Measurements from ENCODE around the gene RPL21. TPM values are rescaled to one million over a fixed set of nuclear protein-coding genes. Genes with fewer than 3 reads are reported as not detected.
"Not testable (repeated sequence)": the region's sequence is repeated elsewhere in the genome, so short reads cannot be mapped to it uniquely, and the experiment has no call there.

The RPL21 gene
- polyA plus RNA-seq, 5 donors = 841 to 1,036 (median 918) TPM

- DNase-seq = no peak
Measured at GRCh38 chr13:27283906-27284493, 32.6 kb downstream of the RPL21 start.

GRCh38 chr13:27288392-27288791 lies 37.0 kb downstream of the RPL21 start:
- DNase-seq = no peak

GRCh38 chr13:27289011-27289665 lies 37.8 kb downstream of the RPL21 start:
- DNase-seq = no peak

GRCh38 chr13:27290715-27291114 lies 39.4 kb downstream of the RPL21 start:
- DNase-seq = no peak

- DNase-seq = not testable (repeated sequence)
Measured at GRCh38 chr13:27291967-27292366, 40.6 kb downstream of the RPL21 start.

GRCh38 chr13:27293076-27293691 lies 41.8 kb downstream of the RPL21 start:
- no peak for DNase-seq

- DNase-seq = no peak
Measured at GRCh38 chr13:27293873-27294515, 42.6 kb downstream of the RPL21 start.

GRCh38 chr13:27295096-27295495 lies 43.7 kb downstream of the RPL21 start:
- no peak for DNase-seq

- no peak for DNase-seq
Measured at GRCh38 chr13:27295660-27296059, 44.3 kb downstream of the RPL21 start.

GRCh38 chr13:27296496-27296895 lies 45.1 kb downstream of the RPL21 start:
- no peak for DNase-seq

GRCh38 chr13:27298849-27299248 lies 47.5 kb downstream of the RPL21 start:
- DNase-seq = no peak

GRCh38 chr13:27300406-27300805 lies 49.0 kb downstream of the RPL21 start:
- not testable (repeated sequence) for DNase-seq

GRCh38 chr13:27300941-27301586 lies 49.7 kb downstream of the RPL21 start:
- DNase-seq = no peak

GRCh38 chr13:27302643-27303262 lies 51.4 kb downstream of the RPL21 start:
- no peak for DNase-seq

- DNase-seq = no peak
Measured at GRCh38 chr13:27304099-27304498, 52.7 kb downstream of the RPL21 start.

GRCh38 chr13:27304611-27305010 lies 53.3 kb downstream of the RPL21 start:
- DNase-seq = no peak

Other genes starting within 250 kb of the RPL21 start
- gene USP12, start 79.7 kb upstream of the RPL21 start, polyA plus RNA-seq (ENCODE audit: insufficient read depth in 1 of 5, insufficient read length in 5 of 5, low replicate concordance in 1 of 5) = 10 to 100 TPM; 29.7 to 51.3 (median 40.4) TPM
- 10 to 100 TPM in 3 of 5 donors, 1 to 10 TPM in 2; 8.4 to 14.3 (median 12.3) TPM for gene RASL11A, start 19.3 kb downstream of the RPL21 start, polyA plus RNA-seq (ENCODE audit: insufficient read depth in 1 of 5, insufficient read length in 5 of 5, low replicate concordance in 1 of 5)
- 10 to 100 TPM; 73.3 to 88.2 (median 79.0) TPM for gene GTF3A, start 173.1 kb downstream of the RPL21 start, polyA plus RNA-seq (ENCODE audit: insufficient read depth in 1 of 5, insufficient read length in 5 of 5, low replicate concordance in 1 of 5)
- gene MTIF3, start 199.0 kb downstream of the RPL21 start, polyA plus RNA-seq (ENCODE audit: insufficient read depth in 1 of 5, insufficient read length in 5 of 5, low replicate concordance in 1 of 5) = 10 to 100 TPM; 62.4 to 76.9 (median 67.0) TPM

Data from right lung (tissue), 5 donors.